ENCODE data around the gene SOWAHC. TPM values are rescaled to one million over a fixed set of nuclear protein-coding genes. Genes with fewer than 3 reads are reported as not detected.
A peak's percentile ranks its signal among the peaks of the same experiment; 100 is the strongest.

Gene SOWAHC
- total RNA-seq, 3 donors from 2014 or later = 9.1 to 18.4 (median 14.7) TPM

DNA sequence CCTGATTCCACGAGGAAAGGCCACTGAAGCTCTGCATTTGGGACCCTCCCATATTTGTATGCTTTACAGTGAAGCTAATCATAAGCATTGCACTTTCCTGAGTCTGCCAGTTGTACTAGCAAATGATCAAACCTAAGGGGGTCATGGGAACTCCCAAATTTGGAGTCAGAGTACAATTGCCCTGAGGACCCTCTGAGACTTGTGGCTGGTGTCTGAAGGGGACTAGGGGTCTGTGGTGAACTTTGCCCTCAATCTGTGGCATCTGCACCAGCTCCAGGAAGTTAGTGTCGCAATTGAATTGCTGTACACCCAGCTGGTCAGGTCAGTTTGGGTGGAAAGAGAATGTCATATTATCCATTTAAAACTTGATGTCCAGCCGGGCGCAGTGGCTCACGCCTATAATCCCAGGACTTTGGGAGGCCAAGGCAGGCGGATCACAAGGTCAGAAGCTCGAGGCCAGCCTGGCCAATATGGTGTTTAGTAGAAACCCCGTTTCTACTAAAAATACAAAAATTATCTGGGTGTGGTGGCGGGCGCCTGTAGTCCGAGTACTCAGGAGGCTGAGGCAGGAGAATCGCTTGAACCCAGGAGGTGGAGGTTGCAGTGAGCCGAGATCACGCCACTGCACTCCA is 18.1 kb downstream of the SOWAHC start:
- no peaks in the 10 kb centered on the region for H3K36me3 ChIP-seq
- no peak for DNase-seq (ENCODE audit: low spot score in 2 of 2)
- no peak overlapping the region for H3K4me3 ChIP-seq
- H3K27me3 ChIP-seq = no peaks in the 10 kb centered on the region
- no peaks in the 10 kb centered on the region for H3K4me1 ChIP-seq
- no peak for TF ChIP-seq POLR2AphosphoS5 (IDR thresholded peaks at IDR 0.05)
- TF ChIP-seq, protein P1, sequence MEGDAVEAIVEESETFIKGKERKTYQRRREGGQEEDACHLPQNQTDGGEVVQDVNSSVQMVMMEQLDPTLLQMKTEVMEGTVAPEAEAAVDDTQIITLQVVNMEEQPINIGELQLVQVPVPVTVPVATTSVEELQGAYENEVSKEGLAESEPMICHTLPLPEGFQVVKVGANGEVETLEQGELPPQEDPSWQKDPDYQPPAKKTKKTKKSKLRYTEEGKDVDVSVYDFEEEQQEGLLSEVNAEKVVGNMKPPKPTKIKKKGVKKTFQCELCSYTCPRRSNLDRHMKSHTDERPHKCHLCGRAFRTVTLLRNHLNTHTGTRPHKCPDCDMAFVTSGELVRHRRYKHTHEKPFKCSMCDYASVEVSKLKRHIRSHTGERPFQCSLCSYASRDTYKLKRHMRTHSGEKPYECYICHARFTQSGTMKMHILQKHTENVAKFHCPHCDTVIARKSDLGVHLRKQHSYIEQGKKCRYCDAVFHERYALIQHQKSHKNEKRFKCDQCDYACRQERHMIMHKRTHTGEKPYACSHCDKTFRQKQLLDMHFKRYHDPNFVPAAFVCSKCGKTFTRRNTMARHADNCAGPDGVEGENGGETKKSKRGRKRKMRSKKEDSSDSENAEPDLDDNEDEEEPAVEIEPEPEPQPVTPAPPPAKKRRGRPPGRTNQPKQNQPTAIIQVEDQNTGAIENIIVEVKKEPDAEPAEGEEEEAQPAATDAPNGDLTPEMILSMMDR (IDR thresholded peaks at IDR 0.05) = no peak
- no peak for TF ChIP-seq POLR2A (IDR thresholded peaks at IDR 0.05)
- H3K9me3 ChIP-seq = no peaks in the 10 kb centered on the region
- H3K27ac ChIP-seq = no peak overlapping the region
- intact Hi-C loops (cut with DNase I; ENCODE audit: low total_unique reads) = no loop called here

DNA sequence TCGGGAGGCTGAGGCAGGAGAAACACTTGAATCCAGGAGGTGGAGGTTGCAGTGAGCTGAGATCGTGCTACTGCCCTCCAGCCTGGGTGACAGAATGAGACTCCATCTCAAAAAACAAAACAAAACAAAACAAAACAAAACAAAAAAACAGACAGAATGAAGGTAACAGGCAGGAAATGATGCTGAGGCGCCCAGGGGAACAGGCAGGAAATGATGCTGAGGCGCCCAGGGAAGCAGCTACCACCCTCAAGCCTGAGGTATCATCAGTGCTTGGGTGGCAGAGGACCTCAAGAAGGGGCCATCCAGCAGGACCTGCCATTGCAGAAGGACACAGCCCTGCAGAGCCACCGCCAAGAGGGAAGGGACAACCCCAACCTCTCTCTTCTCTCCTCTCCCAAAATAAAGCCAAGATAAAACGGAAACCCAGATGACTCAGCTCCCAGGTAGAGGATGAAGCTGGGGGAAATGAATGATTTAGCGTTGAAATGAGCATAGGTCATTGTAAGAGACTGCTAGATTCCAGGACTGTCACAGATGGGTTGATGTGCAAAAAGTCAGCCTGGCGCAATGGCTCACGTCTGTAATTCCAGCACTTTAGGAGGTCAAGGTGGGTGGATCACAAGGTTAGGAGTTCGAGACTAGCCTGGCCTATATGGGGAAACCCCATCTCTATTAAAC is 19.3 kb downstream of the SOWAHC start:
- Histone ChIP-seq H3K4me1 (no peaks in the 10 kb centered on the region), H3K36me3 (no peaks in the 10 kb centered on the region), H3K4me3 (no peak overlapping the region), H3K27ac (no peak overlapping the region), H3K9me3 (no peaks in the 10 kb centered on the region), H3K27me3 (no peaks in the 10 kb centered on the region)
- TF ChIP-seq POLR2A (IDR thresholded peaks at IDR 0.05) (no peak), POLR2AphosphoS5 (IDR thresholded peaks at IDR 0.05) (no peak)
- TF ChIP-seq, protein P1 (IDR thresholded peaks at IDR 0.05) = no peak
- DNase-seq (ENCODE audit: low spot score in 2 of 2) = no peak
- intact Hi-C loops (cut with DNase I; ENCODE audit: low total_unique reads) = no loop called here

DNA sequence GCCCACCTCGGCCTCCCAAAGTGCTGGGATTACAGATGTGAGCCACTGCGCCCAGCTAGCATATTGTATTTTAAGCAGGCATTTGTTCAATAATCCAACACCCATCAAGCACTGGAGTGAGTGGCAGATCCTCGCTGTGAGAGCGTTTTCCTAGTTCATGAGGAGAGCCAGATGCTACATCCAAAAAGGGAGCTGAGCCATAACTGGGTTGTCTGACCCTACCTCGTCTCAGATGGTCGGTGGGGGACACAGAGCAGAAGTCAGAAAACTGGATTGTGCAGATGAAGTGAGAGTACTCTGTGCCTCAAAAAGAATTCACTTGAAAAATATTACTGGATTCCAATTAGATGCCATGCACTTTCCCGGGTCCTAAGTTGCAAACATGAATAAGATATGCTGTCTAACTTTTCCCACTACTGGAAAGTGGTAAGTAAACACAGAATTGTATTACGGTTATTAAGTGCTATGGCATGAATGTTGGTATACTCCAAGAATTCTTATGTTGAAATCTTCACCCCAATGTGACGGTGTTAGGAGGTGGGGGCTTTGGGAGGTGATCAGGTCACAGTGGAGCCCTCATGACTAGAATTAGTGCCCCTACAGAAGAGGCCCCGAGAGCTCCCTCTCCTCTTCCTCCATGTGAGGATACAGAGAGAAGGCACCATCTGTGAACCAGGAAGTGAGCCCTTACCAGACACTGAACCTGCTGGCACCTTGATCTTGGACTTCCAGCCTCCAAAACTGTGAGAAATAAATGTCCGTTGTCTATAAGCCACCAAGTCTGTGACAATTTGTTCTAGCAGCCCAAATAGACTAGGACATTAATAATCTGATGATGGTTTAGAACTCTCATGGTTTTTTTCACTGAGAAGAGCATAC is 21.5 kb downstream of the SOWAHC start:
- DNase-seq (ENCODE audit: low spot score in 2 of 2) = no peak
- H3K9me3 ChIP-seq = no peaks in the 10 kb centered on the region
- no peaks in the 10 kb centered on the region for H3K27me3 ChIP-seq
- TF ChIP-seq POLR2A (IDR thresholded peaks at IDR 0.05) = no peak
- TF ChIP-seq POLR2AphosphoS5 (IDR thresholded peaks at IDR 0.05) = no peak
- TF ChIP-seq, protein P1 (IDR thresholded peaks at IDR 0.05) = no peak
- no peaks in the 10 kb centered on the region for H3K36me3 ChIP-seq
- no peaks in the 10 kb centered on the region for H3K4me1 ChIP-seq
- no peak overlapping the region for H3K4me3 ChIP-seq
- H3K27ac ChIP-seq = peak overlapping the region; percentile 54 to 60
- intact Hi-C loops (cut with DNase I; ENCODE audit: low total_unique reads) = no loop called here

DNA sequence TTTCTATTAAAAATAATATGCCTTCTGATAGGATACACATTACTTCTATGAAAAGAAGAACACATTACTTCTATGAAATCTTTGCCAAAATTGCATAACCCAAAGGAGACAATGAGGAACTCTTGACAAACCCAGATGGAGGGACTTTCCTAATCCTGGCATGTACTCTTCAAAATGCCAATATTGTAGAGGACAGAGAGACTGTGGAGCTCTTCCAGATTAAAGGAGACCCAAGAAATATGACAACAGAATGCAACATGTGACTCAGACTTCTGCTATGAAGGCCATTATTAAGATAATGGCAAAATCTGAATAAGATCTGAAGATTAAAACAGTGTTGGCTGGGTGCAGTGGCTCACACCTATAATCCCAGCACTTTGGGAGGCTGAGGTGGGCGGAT is 22.2 kb downstream of the SOWAHC start:
- no peak for DNase-seq (ENCODE audit: low spot score in 2 of 2)
- Histone ChIP-seq H3K36me3 (no peaks in the 10 kb centered on the region), H3K27ac (peak overlapping the region; percentile 54 to 60), H3K4me3 (no peak overlapping the region), H3K4me1 (no peaks in the 10 kb centered on the region), H3K9me3 (no peaks in the 10 kb centered on the region), H3K27me3 (no peaks in the 10 kb centered on the region)
- intact Hi-C loops (cut with DNase I; ENCODE audit: low total_unique reads) = no loop called here
- TF ChIP-seq, protein P1 (IDR thresholded peaks at IDR 0.05) = no peak
- TF ChIP-seq POLR2A (IDR thresholded peaks at IDR 0.05) = no peak
- no peak for TF ChIP-seq POLR2AphosphoS5 (IDR thresholded peaks at IDR 0.05)

All from breast epithelium (tissue), 4 donors.